ENCODE measurements around the gene HTATIP2. TPM values are rescaled to one million over a fixed set of nuclear protein-coding genes. Genes with fewer than 3 reads are reported as not detected.

The HTATIP2 gene
- total RNA-seq, 2 experiments from 2014 or later, result 49.8 to 54.6 TPM

GRCh38 chr11:20421946-20422345, 58.4 kb downstream of the HTATIP2 start:
- POLR2A ChIA-PET, result no interaction called here
- CTCF ChIA-PET, result no interaction called here

- CTCF ChIA-PET, result no interaction called here
- POLR2A ChIA-PET, result no interaction called here
Measured at GRCh38 chr11:20429216-20429615, 65.7 kb downstream of the HTATIP2 start.

Other genes starting within 250 kb of the HTATIP2 start
- gene DBX1, start 203.2 kb upstream of the HTATIP2 start, total RNA-seq, result not detected
- gene PRMT3, start 24.0 kb downstream of the HTATIP2 start, total RNA-seq, result 10 to 100 TPM; 47.0 to 52.0 TPM
- gene SLC6A5, start 235.9 kb downstream of the HTATIP2 start, total RNA-seq, result not detected